CD14-positive monocyte (primary cell): ENCODE results near the gene CPA4. TPM values are rescaled to one million over a fixed set of nuclear protein-coding genes. Genes with fewer than 3 reads are reported as not detected.

ENCODE experiments used
- DNase-seq, 3 donors: peaks; one replicate each; pipeline ENCODE4 v3.0.0-alpha.2; 2011 to 2022
- H2AFZ ChIP-seq: 2 replicates; pipeline ENCODE4 v1.6.0; 2012; ENCODE audit warnings: mild to moderate bottlenecking, low read depth, low read length, inconsistent platforms; ENCODE audit not compliant: insufficient read depth, poor library complexity, severe bottlenecking
- H3K27ac ChIP-seq, 2 donors: 1 replicate in 1 of 2; 2 replicates in 1 of 2; pipeline ENCODE4 v1.5.1; 2012 to 2013; ENCODE audit warnings: low read length in 2 of 2, control low read depth in 1 of 2, inconsistent platforms in 1 of 2, low read depth in 1 of 2, mild to moderate bottlenecking in 1 of 2
- H3K27me3 ChIP-seq, 2 donors: one replicate each; pipeline versions ENCODE4 v1.6.0 to v1.6.1; 2011 to 2013; ENCODE audit warnings: low read length in 2 of 2; ENCODE audit not compliant: control insufficient read depth in 2 of 2, insufficient read depth in 2 of 2
- H3K36me3 ChIP-seq, 2 donors: replicated peaks in 1 of 2; 1 replicate in 1 of 2; 2 replicates in 1 of 2; pipeline versions ENCODE4 v1.5.1 to v1.6.1; 2012 to 2013; ENCODE audit warnings: low read length in 2 of 2, control low read depth in 1 of 2, inconsistent platforms in 1 of 2, mild to moderate bottlenecking in 1 of 2; ENCODE audit not compliant: insufficient read depth in 2 of 2, control insufficient read depth in 1 of 2
- H3K4me1 ChIP-seq, 2 donors: 1 replicate in 1 of 2; 2 replicates in 1 of 2; pipeline versions ENCODE4 v1.5.1 to v1.6.1; 2012 to 2013; ENCODE audit warnings: low read length in 2 of 2, control low read depth in 1 of 2, inconsistent platforms in 1 of 2, mild to moderate bottlenecking in 1 of 2, moderate library complexity in 1 of 2; ENCODE audit not compliant: insufficient read depth in 2 of 2, control insufficient read depth in 1 of 2
- H3K4me2 ChIP-seq: replicated peaks from 2 replicates; pipeline ENCODE3; 2012; ENCODE audit warnings: low read length, moderate library complexity, mild to moderate bottlenecking; ENCODE audit not compliant: poor library complexity, severe bottlenecking; ENCODE audit errors: extremely low read depth
- H3K4me3 ChIP-seq, 3 experiments: fragments of 200-600 bp in 1 of 3; sonication (generic) in 1 of 3; replicated peaks in 1 of 3; 1 replicate in 2 of 3; 2 replicates in 1 of 3; pipeline ENCODE4 v1.5.1; 2011 to 2013; ENCODE audit warnings: low read length in 3 of 3, mild to moderate bottlenecking in 3 of 3, control low read depth in 2 of 3, low read depth in 2 of 3, inconsistent platforms in 1 of 3, moderate library complexity in 1 of 3
- H3K79me2 ChIP-seq: 2 replicates; pipeline ENCODE4 v1.6.0; 2012; ENCODE audit warnings: mild to moderate bottlenecking, control low read depth, inconsistent platforms, low read length, moderate library complexity; ENCODE audit not compliant: insufficient read depth
- H3K9ac ChIP-seq: 2 replicates; pipeline ENCODE4 v1.6.0; 2017; ENCODE audit warnings: low read length, mild to moderate bottlenecking; ENCODE audit not compliant: insufficient read depth, poor library complexity, severe bottlenecking
- H3K9me3 ChIP-seq, 2 donors: replicated peaks in 1 of 2; 1 replicate in 1 of 2; 2 replicates in 1 of 2; pipeline versions ENCODE4 v1.5.1 to v1.6.1; 2012 to 2013; ENCODE audit warnings: low read length in 2 of 2, control low read depth in 1 of 2; ENCODE audit not compliant: control insufficient read depth in 1 of 2, insufficient read depth in 1 of 2
- H4K20me1 ChIP-seq: 2 replicates; pipeline ENCODE4 v1.6.0; 2012; ENCODE audit warnings: mild to moderate bottlenecking, low read length, control low read depth, moderate library complexity; ENCODE audit not compliant: insufficient read depth
- H3K27ac Mint-ChIP-seq, 7 donors: one replicate each; pipeline ENCODE4 v1.8.0; 2020; ENCODE audit warnings: mild to moderate bottlenecking in 7 of 7, mixed read lengths in 7 of 7, moderate library complexity in 6 of 7, inconsistent platforms in 2 of 7
- H3K27me3 Mint-ChIP-seq, 3 donors: one replicate each; pipeline ENCODE4 v1.8.0; 2021 to 2022; ENCODE audit warnings: low read depth in 3 of 3, mild to moderate bottlenecking in 3 of 3, mixed read lengths in 3 of 3, moderate library complexity in 3 of 3, inconsistent platforms in 1 of 3
- H3K36me3 Mint-ChIP-seq, 2 donors: one replicate each; pipeline ENCODE4 v1.8.0; 2020; ENCODE audit warnings: mixed read lengths in 2 of 2, inconsistent platforms in 1 of 2, mild to moderate bottlenecking in 1 of 2
- H3K4me1 Mint-ChIP-seq: one replicate; pipeline ENCODE4 v1.8.0; 2020; ENCODE audit warnings: mild to moderate bottlenecking, mixed read lengths
- H3K4me3 Mint-ChIP-seq, 2 donors: one replicate each; pipeline ENCODE4 v1.8.0; 2020; ENCODE audit warnings: mild to moderate bottlenecking in 2 of 2, mixed read lengths in 2 of 2, moderate library complexity in 1 of 2
- H3K9me3 Mint-ChIP-seq, 7 donors: one replicate each; pipeline ENCODE4 v1.8.0; 2020 to 2022; ENCODE audit warnings: mixed read lengths in 7 of 7, mild to moderate bottlenecking in 6 of 7, moderate library complexity in 6 of 7, inconsistent platforms in 2 of 7
- WGBS: methylation state at CpG from one replicate; pipeline ENCODE4 v1.1.5; 2013; ENCODE audit warnings: missing lambda C conversion rate; ENCODE audit not compliant: insufficient coverage; 5-methylcytosine and 5-hydroxymethylcytosine counted together
- intact Hi-C, 2 donors: fragments of 100-400 bp; cut with micrococcal nuclease; formaldehyde crosslinking; loops; one replicate each; pipeline versions ENCODE4 v1.15.0 to v1.15.1; 2023
- polyA plus RNA-seq, 3 donors: library from polyadenylated mRNA; depleted of rRNA in 1 of 3; unstranded in 2 of 3; stranded (reverse) in 1 of 3; fragments of 300-500 nt in 2 of 3; fragments of >200 nt in 1 of 3; fragmentation: Illumina TruSeq in 2 of 3; gene quantifications; 1 replicate in 2 of 3; 2 replicates in 1 of 3; pipeline ENCODE4 v1.2.3, GENCODE V29; 2012 to 2021
- TF ChIP-seq, protein P1 (sequence below): fragments of 200-600 bp; IDR thresholded peaks from one replicate; pipeline ENCODE4 v1.8.0; 2022; ENCODE audit warnings: antibody characterized with exemption, mild to moderate bottlenecking

CPA4 gene
- polyA plus RNA-seq, 3 donors: not detected

DNA sequence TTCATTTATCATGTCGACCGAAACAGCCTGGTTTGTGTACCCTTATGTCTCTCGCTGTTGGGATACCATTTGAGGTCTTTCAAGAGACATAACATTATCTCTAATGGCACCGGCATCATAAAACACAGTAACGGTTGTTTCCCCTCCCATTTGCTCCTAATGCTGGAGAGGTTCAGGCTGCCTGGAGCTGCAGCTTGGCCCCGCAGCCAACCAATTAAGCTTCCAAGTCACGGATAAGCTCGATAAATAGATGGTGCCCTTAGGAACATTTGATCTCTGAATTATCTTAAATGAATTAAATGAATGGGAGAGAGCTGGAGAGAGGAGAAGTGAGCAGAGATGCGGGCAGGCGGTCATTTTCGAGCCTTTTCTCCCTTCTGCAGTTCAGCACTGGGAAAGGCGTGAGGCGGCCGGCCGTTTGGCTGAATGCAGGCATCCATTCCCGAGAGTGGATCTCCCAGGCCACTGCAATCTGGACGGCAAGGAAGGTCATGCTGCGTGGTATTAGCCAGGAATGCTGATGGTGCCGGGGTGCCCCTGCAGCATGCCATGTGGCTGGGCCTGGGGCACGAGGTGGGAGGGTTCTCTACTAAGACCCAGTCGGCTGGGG is 12.6 kb downstream of the CPA4 start:
- no peak overlapping the region for H2AFZ ChIP-seq
- Mint-ChIP-seq H3K27ac (no peak overlapping the region), H3K36me3 (no peaks in the 10 kb centered on the region), H3K27me3 (no peaks in the 10 kb centered on the region), H3K4me3 (no peak overlapping the region), H3K9me3 (peaks cover 0 to 1% (median 0%) of the 10 kb centered on the region in 7 donors), H3K4me1 (no peaks in the 10 kb centered on the region)
- WGBS: 92% methylated on average over 18 of the region's 21 CpGs
- DNase-seq: no peak
- H4K20me1 ChIP-seq: no peaks in the 10 kb centered on the region
- no peaks in the 10 kb centered on the region for H3K79me2 ChIP-seq
- no peaks in the 10 kb centered on the region for H3K36me3 ChIP-seq
- no peak overlapping the region for H3K27ac ChIP-seq
- H3K4me2 ChIP-seq: no peak overlapping the region
- H3K9me3 ChIP-seq: no peaks in the 10 kb centered on the region
- no peaks in the 10 kb centered on the region for H3K4me1 ChIP-seq
- no peak overlapping the region for H3K9ac ChIP-seq
- intact Hi-C loops: no loop called here
- TF ChIP-seq, protein P1, sequence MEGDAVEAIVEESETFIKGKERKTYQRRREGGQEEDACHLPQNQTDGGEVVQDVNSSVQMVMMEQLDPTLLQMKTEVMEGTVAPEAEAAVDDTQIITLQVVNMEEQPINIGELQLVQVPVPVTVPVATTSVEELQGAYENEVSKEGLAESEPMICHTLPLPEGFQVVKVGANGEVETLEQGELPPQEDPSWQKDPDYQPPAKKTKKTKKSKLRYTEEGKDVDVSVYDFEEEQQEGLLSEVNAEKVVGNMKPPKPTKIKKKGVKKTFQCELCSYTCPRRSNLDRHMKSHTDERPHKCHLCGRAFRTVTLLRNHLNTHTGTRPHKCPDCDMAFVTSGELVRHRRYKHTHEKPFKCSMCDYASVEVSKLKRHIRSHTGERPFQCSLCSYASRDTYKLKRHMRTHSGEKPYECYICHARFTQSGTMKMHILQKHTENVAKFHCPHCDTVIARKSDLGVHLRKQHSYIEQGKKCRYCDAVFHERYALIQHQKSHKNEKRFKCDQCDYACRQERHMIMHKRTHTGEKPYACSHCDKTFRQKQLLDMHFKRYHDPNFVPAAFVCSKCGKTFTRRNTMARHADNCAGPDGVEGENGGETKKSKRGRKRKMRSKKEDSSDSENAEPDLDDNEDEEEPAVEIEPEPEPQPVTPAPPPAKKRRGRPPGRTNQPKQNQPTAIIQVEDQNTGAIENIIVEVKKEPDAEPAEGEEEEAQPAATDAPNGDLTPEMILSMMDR: no peak
- H3K27me3 ChIP-seq: no peaks in the 10 kb centered on the region
- H3K4me3 ChIP-seq: no peak overlapping the region

DNA sequence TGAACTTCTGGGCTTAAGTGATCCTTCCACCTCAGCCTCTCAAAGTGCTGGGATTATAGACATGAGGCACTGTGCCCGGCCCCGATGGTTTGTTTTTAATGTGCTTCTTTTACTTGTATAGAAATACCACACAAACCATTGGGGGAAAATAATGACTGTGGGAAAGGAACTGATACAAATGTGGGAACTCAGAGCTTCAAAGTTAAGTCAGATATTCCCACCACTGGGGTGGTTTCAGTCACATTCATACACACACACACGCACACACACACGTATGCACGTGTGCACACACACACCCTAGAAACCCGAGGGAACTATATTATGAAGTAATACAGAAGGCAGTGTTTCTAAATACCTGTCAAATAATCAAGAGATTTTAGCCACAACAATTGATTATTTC is 17.0 kb downstream of the CPA4 start:
- H3K27ac Mint-ChIP-seq: no peak overlapping the region
- WGBS: no CpG with 5 or more reads among the region's 6 CpGs
- DNase-seq: no peak
- H3K27me3 ChIP-seq: no peaks in the 10 kb centered on the region
- H3K4me2 ChIP-seq: no peak overlapping the region
- H4K20me1 ChIP-seq: no peaks in the 10 kb centered on the region
- H3K27ac ChIP-seq: no peak overlapping the region
- H3K4me1 ChIP-seq: no peaks in the 10 kb centered on the region
- no peak overlapping the region for H3K4me3 Mint-ChIP-seq
- peaks cover 0 to 5% (median 0%) of the 10 kb centered on the region in 7 donors for H3K9me3 Mint-ChIP-seq
- H3K9ac ChIP-seq: no peak overlapping the region
- no peak overlapping the region for H3K4me3 ChIP-seq
- TF ChIP-seq, protein P1: no peak
- no peaks in the 10 kb centered on the region for H3K79me2 ChIP-seq
- no peaks in the 10 kb centered on the region for H3K27me3 Mint-ChIP-seq
- no peaks in the 10 kb centered on the region for H3K36me3 Mint-ChIP-seq
- no peaks in the 10 kb centered on the region for H3K4me1 Mint-ChIP-seq
- no peaks in the 10 kb centered on the region for H3K36me3 ChIP-seq
- no peaks in the 10 kb centered on the region for H3K9me3 ChIP-seq
- intact Hi-C loops: no loop called here
- H2AFZ ChIP-seq: no peak overlapping the region
